ENCODE measurements around the gene ANGPTL7. TPM values are rescaled to one million over a fixed set of nuclear protein-coding genes. Genes with fewer than 3 reads are reported as not detected.

ANGPTL7 gene
- total and polyA plus RNA-seq, 12 donors, result 0.15 to 2.3 (median 0.81) TPM; not detected in 2

DNA sequence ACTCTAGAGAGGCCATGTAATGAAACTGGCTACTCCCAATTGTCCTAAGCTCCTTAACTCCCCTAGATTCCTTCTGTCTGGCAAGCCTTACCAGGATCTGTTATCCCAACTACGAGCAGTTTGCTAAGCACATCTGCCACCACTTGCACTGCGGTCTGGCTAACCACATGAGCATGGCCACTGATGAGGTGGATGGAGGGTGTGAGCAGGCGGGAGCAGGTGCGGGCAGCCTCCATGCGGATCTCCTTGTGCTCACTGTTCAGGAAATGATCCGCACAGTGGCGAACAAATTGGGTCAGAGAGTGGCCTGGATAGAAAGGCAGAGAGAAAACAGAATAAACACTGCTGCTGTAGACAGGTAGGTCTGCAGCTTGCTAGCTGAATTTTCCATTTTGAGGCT, 49.2 kb downstream of the ANGPTL7 start:
- no peak for ATAC-seq
- Histone ChIP-seq H3K27ac (no peak overlapping the region), H3K36me3 (peaks cover 0 to 100% (median 63%) of the 10 kb centered on the region in 9 donors), H3K9me3 (no peaks in the 10 kb centered on the region), H3K4me3 (no peak overlapping the region), H3K27me3 (no peaks in the 10 kb centered on the region), H3K4me1 (peaks cover 0 to 16% (median 9%) of the 10 kb centered on the region in 9 donors)
- WGBS, 2 donors, result 94 to 95% methylated on average over 7 of the region's 7 CpGs
- TF ChIP-seq, protein P1, sequence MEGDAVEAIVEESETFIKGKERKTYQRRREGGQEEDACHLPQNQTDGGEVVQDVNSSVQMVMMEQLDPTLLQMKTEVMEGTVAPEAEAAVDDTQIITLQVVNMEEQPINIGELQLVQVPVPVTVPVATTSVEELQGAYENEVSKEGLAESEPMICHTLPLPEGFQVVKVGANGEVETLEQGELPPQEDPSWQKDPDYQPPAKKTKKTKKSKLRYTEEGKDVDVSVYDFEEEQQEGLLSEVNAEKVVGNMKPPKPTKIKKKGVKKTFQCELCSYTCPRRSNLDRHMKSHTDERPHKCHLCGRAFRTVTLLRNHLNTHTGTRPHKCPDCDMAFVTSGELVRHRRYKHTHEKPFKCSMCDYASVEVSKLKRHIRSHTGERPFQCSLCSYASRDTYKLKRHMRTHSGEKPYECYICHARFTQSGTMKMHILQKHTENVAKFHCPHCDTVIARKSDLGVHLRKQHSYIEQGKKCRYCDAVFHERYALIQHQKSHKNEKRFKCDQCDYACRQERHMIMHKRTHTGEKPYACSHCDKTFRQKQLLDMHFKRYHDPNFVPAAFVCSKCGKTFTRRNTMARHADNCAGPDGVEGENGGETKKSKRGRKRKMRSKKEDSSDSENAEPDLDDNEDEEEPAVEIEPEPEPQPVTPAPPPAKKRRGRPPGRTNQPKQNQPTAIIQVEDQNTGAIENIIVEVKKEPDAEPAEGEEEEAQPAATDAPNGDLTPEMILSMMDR (IDR thresholded peaks at IDR 0.05), result no peak
- intact Hi-C loops (cut with DNase I), result loop anchor here in 3 of 10 donors (5.0 to 10.0 kb wide), 2 partner anchors 204 to 404 kb away; no protein-coding TSS in a partner anchor
- DNase-seq, result no peak

DNA sequence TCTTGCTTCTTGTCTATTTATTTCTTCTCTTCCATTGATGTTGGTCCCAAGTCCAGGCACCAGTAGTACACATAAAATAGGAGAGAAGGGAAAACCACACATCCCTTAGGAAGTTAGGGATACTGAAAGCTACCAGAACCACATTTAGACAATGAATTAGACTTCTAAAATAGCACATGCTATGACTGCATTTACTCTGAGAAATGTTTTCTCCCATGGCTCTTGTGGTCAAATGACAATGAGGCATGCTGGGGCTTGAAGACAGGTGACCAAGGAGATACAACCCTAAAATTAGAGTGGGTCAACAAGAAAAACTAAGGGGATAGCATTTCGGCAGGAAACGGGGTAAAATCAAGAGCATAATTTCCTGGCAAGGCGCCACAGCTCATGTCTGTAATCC, 56.1 kb downstream of the ANGPTL7 start:
- Histone ChIP-seq H3K4me3 (no peak overlapping the region), H3K27me3 (no peaks in the 10 kb centered on the region), H3K27ac (no peak overlapping the region), H3K9me3 (no peaks in the 10 kb centered on the region), H3K4me1 (no peaks in the 10 kb centered on the region), H3K36me3 (peaks cover 0 to 89% (median 57%) of the 10 kb centered on the region in 9 donors)
- ATAC-seq (no peak), DNase-seq (no peak)
- WGBS, 2 donors, result 79 to 93% methylated on average over 3 of the region's 3 CpGs
- intact Hi-C loops (cut with DNase I), result loop anchor here in 1 of 10 donors (2.0 kb wide), 1 partner anchor 398 kb away; no protein-coding TSS in a partner anchor
- TF ChIP-seq, protein P1 (IDR thresholded peaks at IDR 0.05), result no peak

Other genes starting within 250 kb of the ANGPTL7 start
- gene TARDBP, start 176.7 kb upstream of the ANGPTL7 start, total RNA-seq, result 100 to 1,000 TPM in 6 of 10 donors, 10 to 100 TPM in 4; 77.4 to 138 (median 108) TPM
- 10 to 100 TPM; 66.0 to 96.9 TPM for gene TARDBP, start 176.7 kb upstream of the ANGPTL7 start, polyA plus RNA-seq
- not detected for gene MASP2, start 142.1 kb upstream of the ANGPTL7 start, total RNA-seq
- under 1 TPM in 1 of 2 donors, not detected in 1; 0.01 TPM for gene MASP2, start 142.1 kb upstream of the ANGPTL7 start, polyA plus RNA-seq
- 10 to 100 TPM; 35.4 to 80.6 (median 49.8) TPM for gene SRM, start 129.3 kb upstream of the ANGPTL7 start, total RNA-seq
- 100 to 1,000 TPM in 1 of 2 donors, 10 to 100 TPM in 1; 88.4 to 158 TPM for gene SRM, start 129.3 kb upstream of the ANGPTL7 start, polyA plus RNA-seq
- 10 to 100 TPM; 18.4 to 26.5 (median 21.4) TPM for gene EXOSC10, start 89.5 kb upstream of the ANGPTL7 start, total RNA-seq
- 10 to 100 TPM; 20.3 to 34.7 TPM for gene EXOSC10, start 89.5 kb upstream of the ANGPTL7 start, polyA plus RNA-seq
- gene MTOR, start 73.2 kb downstream of the ANGPTL7 start, total RNA-seq, result 10 to 100 TPM; 28.3 to 42.7 (median 36.5) TPM
- 10 to 100 TPM; 18.7 to 23.2 TPM for gene MTOR, start 73.2 kb downstream of the ANGPTL7 start, polyA plus RNA-seq
- gene UBIAD1, start 83.8 kb downstream of the ANGPTL7 start, total RNA-seq, result 10 to 100 TPM in 9 of 10 donors, 1 to 10 TPM in 1; 10.0 to 17.4 (median 11.9) TPM
- gene UBIAD1, start 83.8 kb downstream of the ANGPTL7 start, polyA plus RNA-seq, result 10 to 100 TPM in 1 of 2 donors, 1 to 10 TPM in 1; 4.9 to 10.1 TPM